HG02852 (cell line): ENCODE data around the gene METTL9.
A peak's percentile ranks its signal among the peaks of the same experiment; 100 is the strongest.
"Not testable (repeated sequence)": the region's sequence is repeated elsewhere in the genome, so short reads cannot be mapped to it uniquely, and the experiment has no call there.

Source experiments
- ATAC-seq: cut with Tn5 transposase; IDR thresholded peaks from one replicate; pipeline ENCODE4 v1.9.1; 2021; ENCODE audit warnings: mild to moderate bottlenecking, moderate library complexity; ENCODE audit not compliant: unreplicated experiment

METTL9 gene

DNA sequence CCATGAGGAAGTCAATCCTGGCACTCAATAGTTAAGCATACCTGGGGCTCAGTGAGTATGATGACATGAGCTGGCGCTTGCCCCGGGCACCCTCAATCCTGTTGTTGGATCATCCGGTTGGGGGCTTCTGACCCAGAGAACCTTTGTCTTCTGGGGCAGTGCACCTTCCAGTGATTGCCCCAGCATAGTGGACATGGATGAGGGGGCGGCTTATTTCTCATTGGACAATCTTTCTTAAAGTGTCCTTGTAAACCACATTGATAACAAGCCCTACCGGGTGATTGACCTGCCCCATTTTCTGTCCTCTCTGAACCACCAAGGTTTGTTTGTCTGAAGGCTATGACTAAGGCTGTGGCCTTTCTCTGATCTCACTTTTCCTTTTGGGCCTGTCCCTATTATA is 34.8 kb downstream of the METTL9 start:
- no peak for ATAC-seq

DNA sequence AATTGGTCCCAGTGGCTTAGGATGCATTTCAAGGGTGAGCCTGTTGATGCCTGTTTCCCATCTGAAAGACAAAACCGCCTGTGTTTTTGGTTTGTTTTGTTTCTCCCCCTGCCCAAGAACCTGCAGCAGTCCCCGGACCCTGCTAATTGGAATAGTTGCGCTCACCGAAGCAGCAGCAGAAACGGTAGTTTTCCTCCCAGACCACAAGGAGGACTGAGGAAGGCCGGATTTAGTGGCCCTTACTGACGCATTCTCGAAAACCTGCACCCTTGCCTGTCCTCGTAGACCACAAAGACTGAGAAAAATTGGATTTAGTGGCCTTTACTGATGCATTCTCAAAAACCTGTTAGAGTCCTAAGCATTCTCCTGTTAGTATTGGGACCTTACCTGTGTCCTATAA is 36.3 kb downstream of the METTL9 start:
- ATAC-seq, result not testable (repeated sequence)

DNA sequence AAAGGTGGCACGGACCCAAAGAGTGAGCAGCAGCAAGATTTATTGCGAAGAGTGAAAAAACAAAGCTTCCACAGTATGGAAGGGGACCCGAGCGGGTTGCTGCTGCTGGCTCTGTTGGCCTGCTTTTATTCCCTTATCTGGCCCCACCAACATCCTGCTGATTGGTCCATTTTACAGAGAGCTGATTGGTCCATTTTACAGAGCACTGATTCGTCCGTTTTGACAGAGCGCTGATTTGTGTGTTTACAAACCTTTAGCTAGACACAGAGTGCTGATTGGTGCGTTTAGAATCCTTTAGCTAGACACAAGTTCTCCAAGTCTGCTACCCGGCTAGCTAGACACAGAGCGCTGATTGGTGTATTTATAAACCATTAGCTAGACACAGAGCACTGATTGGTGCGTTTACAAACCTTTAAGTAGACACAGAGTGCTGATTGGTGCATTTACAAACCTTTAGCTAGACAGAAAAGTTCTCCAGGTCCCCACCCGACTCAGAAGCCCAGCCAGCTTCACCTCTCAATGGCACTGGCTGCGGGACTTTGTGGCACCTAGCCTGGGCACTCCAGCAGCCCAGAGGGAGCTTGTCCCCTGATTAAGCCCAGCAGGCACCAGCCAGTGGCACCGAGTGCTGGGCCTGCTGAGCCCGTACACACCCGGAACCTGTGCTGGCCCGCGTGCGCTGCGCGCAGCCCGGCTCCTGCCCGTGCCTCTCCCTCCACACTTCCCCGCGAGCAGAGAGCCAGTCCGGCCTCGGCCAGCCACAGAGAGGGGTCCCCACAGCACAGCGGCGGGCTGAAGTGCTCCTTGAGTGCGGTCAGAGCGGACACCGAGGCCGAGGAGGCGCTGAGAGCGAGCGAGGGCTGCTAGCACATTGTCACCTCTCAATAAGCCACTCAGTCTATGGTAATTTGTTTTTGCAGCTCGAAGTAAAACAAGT is 37.9 kb downstream of the METTL9 start:
- no peak for ATAC-seq

DNA sequence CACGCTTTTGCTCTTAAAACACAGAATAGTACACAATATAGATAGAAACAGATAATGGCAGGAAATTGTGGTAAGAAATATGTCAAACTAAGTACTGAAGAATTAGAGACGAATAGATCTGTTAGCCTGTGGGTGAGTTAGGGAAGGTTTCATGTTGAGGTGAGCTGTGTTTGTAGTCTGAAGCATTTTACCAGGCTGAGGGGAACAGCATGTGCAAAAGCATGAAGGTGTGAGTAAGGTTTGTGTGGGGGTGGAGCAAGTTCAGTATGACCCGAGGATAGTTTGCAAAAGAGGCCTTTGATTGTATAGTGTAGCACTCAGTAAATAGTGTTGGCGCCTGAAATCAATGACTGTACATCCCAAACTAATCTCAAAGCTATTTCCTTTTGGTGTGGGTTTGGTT is 39.2 kb downstream of the METTL9 start:
- no peak for ATAC-seq

DNA sequence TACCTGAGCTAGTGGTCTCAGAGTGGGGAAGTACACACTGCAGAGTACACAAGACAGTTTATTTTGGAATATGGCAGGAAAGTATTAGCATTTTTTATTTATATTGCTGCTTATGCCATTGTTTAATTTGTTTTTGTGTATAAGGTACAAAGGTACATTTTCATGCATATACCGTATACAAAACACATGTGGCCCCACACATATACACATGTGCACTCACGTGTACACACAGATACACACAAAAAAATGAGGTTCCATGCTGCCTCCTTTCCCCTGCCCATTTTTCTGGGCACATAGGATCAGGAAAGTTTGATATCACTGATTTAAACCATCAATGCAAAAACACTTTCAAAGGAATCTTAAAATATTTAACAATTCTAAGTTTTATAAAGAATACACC is 40.1 kb downstream of the METTL9 start:
- ATAC-seq, result no peak

DNA sequence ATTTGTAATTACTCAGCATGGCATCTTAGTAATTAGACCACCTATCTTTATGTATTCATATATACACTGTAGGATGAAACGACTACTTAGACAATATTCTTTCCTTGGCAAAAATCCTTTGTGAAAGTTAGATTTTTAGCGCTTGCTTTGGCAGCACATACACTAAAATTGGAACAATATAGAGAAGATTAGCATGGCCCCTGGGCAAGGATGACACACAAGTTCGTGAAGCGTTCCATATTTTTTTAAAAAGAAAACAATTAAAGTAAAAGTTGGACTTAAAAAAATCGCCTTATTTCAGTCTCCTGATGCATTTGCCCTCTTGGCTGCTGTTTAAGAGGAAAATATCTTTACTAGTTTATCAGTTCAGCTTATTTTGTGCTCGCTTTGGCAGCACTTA is 42.5 kb downstream of the METTL9 start:
- ATAC-seq, result no peak

DNA sequence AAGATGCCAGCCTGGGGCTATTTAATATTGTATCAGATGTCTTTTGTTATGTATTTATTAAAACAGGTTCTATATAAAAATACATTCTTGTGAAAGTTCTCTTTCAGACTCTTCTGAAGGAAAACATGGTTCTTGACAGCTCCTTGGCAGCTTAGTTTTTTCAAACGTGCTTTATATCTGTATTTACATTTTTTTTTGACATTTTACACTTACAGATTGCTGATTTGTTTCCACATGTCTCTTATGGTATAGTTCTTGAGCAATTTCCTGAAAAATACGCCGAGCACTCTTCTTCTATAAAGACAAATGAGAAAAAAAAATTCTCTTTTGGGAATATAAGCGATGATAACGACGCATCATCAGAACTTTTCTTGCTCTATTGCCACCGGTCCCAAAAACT is 43.5 kb downstream of the METTL9 start:
- ATAC-seq, result no peak

DNA sequence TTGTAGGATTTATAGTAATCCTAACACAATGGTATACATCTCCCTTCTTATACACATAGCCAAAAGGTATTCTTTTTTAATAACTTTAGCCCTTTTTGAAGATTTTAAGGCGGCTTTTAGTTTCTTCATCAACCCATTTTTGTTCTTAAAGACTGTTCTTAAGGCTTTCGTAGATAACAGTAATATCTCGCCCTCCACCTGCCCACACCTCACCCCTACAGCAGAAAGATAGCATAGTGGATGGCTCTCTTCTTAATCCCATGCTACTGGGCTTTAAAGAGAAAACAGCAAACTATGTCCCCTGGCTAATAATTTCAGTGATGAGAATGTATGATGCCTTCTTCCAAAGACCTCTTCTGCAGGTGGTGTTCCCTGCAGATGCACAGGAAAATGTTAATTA is 44.4 kb downstream of the METTL9 start:
- no peak for ATAC-seq

DNA sequence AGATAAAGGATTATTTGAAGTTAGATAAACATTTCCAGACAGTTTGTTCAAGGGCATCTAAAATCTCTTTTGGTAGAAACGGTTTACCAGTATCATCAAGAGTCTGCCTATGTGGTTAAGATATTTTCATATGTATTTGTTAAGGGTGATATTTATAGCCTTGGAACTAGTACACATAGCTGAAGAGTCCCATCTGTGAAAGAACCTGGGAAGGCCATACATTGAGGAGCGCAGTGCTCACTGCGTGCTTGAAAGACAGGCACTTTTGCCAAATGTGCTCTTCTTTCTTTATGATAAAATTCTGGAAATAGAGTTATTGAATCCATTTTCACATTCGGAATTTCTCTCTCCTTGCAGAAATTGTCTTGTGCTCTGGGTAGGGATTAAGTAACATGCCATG is 45.3 kb downstream of the METTL9 start:
- no peak for ATAC-seq

DNA sequence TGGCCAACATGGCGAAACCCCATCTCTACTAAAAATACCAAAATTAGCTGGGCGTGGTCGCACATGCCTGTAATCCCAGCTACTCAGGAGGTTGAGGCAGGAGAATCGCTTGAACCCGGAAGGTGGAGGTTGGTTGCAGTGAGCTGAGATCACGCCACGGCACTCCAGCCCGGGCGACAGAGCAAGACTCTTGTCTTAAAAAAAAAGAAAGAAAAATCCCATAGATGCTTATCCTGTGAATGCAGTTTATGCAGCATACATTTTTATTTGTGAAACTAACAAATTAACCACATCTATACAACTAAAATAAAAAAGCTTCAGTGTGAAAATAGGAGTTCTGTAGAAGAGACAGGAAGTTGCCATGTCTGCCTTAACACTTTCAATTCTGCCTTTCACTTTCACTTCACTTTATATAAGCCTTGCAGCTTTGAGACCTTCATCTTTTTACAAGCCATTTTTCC is 45.9 kb downstream of the METTL9 start:
- ATAC-seq, result peak; percentile 36

DNA sequence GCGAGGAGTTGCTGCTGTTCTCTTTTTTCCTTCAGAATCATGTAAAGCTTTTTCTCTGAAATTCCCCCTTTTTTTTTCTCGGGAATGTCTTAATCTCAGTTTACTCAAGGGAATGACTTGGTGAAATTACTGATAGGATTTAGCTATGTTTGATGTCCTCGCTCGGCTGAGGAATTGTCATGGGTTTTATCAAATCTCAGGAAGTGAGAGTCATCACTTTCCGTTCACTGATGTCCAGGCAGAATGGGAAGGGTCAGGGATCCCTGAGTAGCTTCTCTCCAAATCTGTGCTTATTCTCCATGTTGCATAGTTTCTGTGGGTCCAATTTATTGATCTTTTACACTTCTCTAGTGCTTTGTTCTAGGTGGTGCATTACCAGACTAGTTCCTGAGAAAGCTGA is 46.7 kb downstream of the METTL9 start:
- no peak for ATAC-seq

DNA sequence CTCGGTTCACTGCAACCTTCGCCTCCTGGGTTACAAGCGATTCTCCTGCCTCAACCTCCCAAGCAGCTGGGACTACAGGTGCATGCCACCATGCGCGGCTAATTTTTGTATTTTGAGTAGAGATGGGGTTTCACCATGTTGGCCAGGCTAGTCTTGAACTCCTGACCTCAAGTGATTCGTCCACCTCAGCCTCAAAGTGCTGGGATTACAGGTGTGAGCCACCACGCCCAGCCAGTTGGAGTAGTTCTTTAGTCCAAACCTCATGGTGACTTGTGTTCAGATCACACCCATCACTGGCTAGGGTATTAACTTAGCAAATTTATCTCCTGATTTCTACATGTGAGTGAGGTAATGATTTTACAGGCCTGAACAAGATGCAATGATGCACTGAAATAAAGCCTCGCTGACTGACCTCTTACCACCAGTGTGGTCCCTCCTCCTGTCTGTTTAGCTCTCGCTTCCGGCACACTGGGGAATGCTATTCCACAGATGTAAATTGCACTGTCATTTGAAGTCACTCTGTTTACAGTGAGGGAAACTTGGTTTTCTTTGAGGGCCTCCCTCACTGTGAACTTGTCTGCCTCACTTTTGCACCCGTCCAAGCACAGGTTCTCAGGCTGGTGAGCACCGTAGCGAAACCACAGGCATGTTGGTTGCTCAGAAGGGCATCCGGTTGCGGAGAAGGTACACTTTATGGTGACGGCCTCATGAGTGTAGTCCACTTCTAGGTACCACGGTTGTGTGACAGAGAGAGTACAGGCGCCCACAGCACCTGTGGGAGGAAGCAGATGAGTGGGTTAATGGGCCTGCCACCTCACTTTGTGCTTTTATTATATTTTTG is 47.6 kb downstream of the METTL9 start:
- ATAC-seq, result peak; percentile 78

DNA sequence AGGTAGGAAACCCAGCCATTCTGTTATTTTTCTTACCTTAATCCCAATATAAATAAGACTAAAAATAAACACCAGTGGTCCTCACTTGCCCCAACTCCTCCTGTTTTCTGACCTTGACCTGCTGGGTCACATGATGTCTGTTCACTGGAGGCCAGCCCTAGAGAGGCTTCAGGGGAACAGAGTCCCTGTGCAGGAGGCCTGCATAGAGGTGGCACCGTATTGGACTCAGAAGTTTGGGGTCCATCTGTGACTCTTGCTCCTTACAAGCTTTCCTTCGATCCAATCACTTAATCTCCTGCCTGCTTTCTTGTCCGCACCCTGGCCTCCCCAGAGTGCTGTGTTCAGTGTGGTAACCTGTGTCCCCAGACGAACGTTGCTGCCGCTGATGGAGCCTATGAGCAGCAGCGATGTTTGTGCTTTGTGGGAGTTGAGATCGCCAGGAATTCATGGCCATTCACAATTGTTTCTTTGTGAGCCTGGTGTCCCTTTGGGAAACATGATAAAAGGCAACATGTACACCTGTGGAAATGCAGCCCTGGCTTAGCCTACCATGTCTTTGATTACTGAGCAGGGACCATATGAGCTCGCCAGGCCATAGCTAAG is 48.3 kb downstream of the METTL9 start:
- ATAC-seq, result peak; percentile 3

DNA sequence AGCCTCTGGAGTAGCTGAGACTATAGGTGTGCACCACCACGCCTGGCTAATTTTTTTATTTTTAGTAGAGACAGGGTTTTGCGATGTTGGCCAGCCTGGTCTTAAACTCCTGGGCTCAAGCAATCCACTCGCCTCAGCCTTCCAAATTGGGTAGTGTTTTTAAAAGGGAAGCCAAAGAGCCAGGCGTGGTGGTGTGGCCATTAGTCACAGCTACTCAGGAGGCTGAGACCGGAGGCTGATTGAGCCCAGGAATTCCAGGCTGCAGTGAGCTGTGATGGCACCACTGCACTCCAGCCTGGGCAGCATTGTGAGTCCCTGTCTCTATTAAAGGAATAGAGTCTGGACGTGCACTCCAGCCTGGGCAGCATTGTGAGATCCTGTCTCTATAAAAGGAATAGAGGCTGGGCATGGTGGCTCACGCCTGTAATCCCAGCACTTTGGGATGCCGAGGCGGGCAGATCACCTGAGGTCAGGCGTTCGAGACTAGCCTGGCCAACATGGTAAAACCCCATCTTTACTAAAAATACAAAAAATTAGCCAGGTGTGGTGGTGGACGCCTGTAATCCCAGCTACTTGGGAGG is 50.5 kb downstream of the METTL9 start:
- not testable (repeated sequence) for ATAC-seq

DNA sequence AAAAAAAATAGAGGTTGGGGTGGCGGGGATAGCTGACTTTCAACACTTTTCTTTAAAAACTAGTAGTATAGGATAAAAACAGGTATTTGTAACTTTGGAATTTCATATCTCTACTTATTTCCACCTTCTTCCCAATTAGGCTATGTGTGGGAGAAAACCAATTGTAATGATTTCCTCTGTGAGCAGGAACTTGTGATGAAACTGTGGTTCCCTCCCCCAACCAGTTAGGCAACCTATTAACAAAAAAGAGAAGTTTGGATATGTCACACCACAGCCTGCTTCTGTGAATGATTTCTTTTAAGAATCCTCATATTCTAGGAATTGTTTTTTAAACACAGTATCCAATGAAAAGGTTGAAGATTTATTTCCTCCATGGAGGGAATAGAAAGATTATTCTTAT is 51.1 kb downstream of the METTL9 start:
- no peak for ATAC-seq

DNA sequence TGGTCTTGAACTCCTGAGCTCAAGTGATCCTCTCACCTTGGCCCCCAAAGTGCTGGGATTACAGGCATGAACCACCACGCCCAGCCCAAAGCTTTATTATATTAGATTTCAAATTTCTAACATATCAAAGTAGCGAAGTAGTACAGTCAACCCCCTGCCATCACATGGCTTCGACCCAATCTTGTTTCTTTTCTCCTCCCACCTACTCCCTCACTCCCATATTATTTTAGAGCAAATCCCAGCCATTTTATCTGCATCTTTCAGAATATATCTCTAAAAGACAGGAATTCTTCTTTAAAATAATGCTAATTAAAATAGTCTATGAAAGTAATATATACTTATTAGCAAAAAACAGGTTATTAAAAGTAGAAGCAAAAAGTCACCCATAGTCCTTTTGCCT is 52.1 kb downstream of the METTL9 start:
- ATAC-seq, result no peak

DNA sequence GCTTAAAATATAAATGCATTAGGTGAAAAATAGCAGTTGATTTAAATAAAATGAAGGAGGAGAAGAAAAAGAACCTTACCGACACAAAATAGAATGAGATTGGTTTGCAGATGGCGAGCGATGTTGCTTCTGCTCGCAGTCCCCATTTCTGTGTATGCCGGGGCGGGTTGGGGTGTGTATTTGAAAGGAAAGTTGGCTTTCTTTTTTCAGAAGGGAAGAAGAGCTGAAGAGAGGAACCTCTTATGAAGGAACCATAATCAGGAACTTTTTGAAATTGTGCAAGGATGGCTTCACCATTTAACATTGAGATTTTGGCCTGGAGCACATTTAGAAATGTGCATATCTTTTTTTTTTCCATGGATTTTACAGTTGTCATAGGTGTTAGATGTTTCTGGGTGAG is 53.1 kb downstream of the METTL9 start, which contains the start of gene IGSF6:
TSS of gene IGSF6 (minus strand) at position 156 of the 400 bp plus-strand sequence. CDS start at position 146, 10 bp downstream.
- ATAC-seq, result no peak

DNA sequence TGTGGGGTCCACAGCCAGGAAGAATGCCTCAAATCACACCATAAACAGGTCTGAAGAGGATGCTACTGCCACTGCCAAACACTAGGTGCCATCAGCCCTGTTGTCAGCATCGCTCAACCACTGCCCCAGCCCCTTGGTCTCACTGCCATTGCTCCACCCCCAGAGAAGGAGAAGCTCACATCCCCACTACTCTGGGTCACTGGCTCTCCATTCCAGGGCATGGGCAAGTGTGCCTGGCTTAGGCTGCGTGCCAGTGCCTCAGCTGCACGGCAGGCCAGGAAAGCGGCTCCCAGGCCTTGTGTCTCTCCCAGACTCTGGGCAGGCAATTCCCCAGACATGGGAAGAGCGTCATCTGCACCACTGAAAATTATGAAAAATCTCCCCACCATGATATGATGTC is 54.2 kb downstream of the METTL9 start:
- no peak for ATAC-seq

DNA sequence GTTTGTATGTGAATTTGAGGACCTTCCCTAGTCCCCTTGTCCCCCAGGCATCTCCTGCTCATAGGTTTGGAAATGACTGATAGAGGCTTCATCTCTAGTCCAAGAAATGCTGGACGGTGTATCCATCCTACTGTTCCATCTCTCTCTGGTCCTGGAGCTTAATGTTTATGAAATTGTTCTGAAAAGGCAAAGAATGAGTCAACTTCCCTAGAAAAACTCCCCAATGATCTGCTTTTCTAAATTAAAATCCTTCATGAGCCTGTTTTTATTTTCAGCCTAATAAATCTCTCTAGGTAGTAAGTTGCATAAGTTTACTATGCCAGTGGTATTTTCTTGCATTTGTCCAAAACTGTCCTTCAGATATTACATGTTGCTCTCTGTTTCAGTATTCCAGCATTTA is 55.1 kb downstream of the METTL9 start:
- ATAC-seq, result no peak

DNA sequence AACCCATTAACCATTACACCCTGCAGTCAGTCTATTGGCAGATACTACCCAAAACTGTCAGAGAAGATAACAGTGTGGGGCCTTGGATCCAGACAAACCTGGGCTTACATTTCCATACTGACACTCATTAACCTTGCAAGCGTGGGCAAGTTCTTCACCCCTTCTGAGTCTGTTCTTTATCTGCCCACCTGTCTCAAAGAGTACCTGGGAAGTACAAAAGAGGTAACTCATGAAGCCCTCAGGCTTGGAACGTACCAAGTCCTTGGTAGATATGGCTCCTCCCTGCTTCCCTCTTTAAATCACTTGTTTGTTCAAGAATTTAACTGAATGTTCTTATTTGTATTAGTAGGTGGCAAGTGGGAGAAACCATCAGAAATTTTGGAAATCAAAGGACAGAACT is 55.5 kb downstream of the METTL9 start:
- no peak for ATAC-seq
